Measurements from ENCODE around the gene CNTN4.

DNA sequence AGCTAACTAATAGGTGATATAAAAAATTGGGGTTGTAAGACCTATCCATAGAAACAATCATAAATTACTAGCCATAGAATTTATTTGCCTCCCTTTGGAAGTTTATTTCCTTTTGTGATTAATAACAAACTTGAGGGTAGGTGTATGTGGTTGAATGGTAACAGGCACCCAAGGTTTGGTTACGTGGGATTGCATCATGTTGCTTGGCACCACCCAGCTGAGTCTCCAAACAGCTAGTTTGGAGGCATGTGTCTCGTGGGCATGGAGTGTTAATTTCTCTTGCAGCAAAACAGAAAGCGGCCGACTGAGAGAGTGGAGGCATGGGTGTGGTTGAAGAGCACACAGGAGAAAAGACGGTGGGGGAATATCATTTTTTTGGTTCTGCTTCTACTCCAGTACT lies 441.4 kb downstream of the CNTN4 start:
- TF ChIP-seq, protein P1, sequence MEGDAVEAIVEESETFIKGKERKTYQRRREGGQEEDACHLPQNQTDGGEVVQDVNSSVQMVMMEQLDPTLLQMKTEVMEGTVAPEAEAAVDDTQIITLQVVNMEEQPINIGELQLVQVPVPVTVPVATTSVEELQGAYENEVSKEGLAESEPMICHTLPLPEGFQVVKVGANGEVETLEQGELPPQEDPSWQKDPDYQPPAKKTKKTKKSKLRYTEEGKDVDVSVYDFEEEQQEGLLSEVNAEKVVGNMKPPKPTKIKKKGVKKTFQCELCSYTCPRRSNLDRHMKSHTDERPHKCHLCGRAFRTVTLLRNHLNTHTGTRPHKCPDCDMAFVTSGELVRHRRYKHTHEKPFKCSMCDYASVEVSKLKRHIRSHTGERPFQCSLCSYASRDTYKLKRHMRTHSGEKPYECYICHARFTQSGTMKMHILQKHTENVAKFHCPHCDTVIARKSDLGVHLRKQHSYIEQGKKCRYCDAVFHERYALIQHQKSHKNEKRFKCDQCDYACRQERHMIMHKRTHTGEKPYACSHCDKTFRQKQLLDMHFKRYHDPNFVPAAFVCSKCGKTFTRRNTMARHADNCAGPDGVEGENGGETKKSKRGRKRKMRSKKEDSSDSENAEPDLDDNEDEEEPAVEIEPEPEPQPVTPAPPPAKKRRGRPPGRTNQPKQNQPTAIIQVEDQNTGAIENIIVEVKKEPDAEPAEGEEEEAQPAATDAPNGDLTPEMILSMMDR (IDR thresholded peaks at IDR 0.05) = no peak
- TF ChIP-seq POLR2A (IDR thresholded peaks at IDR 0.05) (no peak), EP300 (IDR thresholded peaks at IDR 0.05) (no peak)

Measured in tibial nerve (tissue), 4 donors.